GM23338 (cell line): Measurements from ENCODE around the gene COL4A5. TPM values are rescaled to one million over a fixed set of nuclear protein-coding genes. Genes with fewer than 3 reads are reported as not detected.

Experiments used
- ATAC-seq: fragments of 200-7000 bp; cut with Tn5 transposase; 3 replicates; pipeline ENCODE4 v1.9.1; 2020
- DNase-seq: peaks from one replicate; pipeline ENCODE4 v3.0.0-alpha.2; 2015; ENCODE audit warnings: low spot score
- H2AFZ ChIP-seq: fragments of 200-600 bp; sonication (generic); 2 replicates; pipeline ENCODE4 v1.8.0; 2016; ENCODE audit warnings: antibody characterized with exemption, mild to moderate bottlenecking, moderate library complexity
- H3F3A ChIP-seq: fragments of 200-600 bp; sonication (generic); replicated peaks from 2 replicates; pipeline ENCODE4 v1.8.0; 2017; ENCODE audit warnings: antibody characterized with exemption, mixed run types, low read depth
- H3K27ac ChIP-seq: fragments of 200-600 bp; sonication (generic); 2 replicates; pipeline ENCODE4 v1.6.1; 2016; ENCODE audit warnings: low read depth
- H3K27me3 ChIP-seq: fragments of 200-600 bp; sonication (generic); 2 replicates; pipeline ENCODE4 v1.8.0; 2016; ENCODE audit warnings: mild to moderate bottlenecking, mixed run types, moderate library complexity; ENCODE audit not compliant: insufficient read depth
- H3K36me3 ChIP-seq: fragments of 200-600 bp; sonication (generic); 2 replicates; pipeline ENCODE4 v1.8.0; 2016; ENCODE audit warnings: mild to moderate bottlenecking; ENCODE audit not compliant: insufficient read depth
- H3K4me1 ChIP-seq: fragments of 200-600 bp; sonication (generic); 2 replicates; pipeline ENCODE4 v1.8.0; 2016; ENCODE audit warnings: mild to moderate bottlenecking, moderate library complexity; ENCODE audit not compliant: insufficient read depth
- H3K4me2 ChIP-seq: fragments of 200-600 bp; sonication (generic); 2 replicates; pipeline ENCODE4 v1.7.1; 2017; ENCODE audit warnings: mixed run types
- H3K4me3 ChIP-seq: fragments of 200-600 bp; sonication (generic); 2 replicates; pipeline ENCODE4 v1.6.1; 2016; ENCODE audit warnings: mixed run types
- H3K79me2 ChIP-seq: fragments of 200-600 bp; sonication (generic); replicated peaks from 2 replicates; pipeline ENCODE4 v1.8.0; 2017; ENCODE audit warnings: mild to moderate bottlenecking; ENCODE audit not compliant: insufficient read depth
- H3K9me2 ChIP-seq: fragments of 200-600 bp; sonication (generic); 2 replicates; pipeline ENCODE4 v1.8.0; 2017; ENCODE audit not compliant: insufficient read depth
- H4K20me1 ChIP-seq: fragments of 200-600 bp; sonication (generic); replicated peaks from 2 replicates; pipeline ENCODE4 v1.8.0; 2017; ENCODE audit warnings: mild to moderate bottlenecking; ENCODE audit not compliant: insufficient read depth
- H3K27ac Mint-ChIP-seq: 2 replicates; pipeline ENCODE4 v1.8.0; 2020; ENCODE audit warnings: inconsistent platforms, mild to moderate bottlenecking, moderate library complexity, mixed read lengths
- H3K27me3 Mint-ChIP-seq: 3 replicates; pipeline ENCODE4 v1.8.0; 2022; ENCODE audit warnings: low read depth, mild to moderate bottlenecking, moderate library complexity, mixed read lengths, inconsistent platforms; ENCODE audit not compliant: insufficient read depth, poor library complexity
- H3K36me3 Mint-ChIP-seq: 3 replicates; pipeline ENCODE4 v1.8.0; 2021; ENCODE audit warnings: low read depth, mild to moderate bottlenecking, inconsistent platforms, moderate library complexity, mixed read lengths
- H3K4me1 Mint-ChIP-seq: 3 replicates; pipeline ENCODE4 v1.8.0; 2020; ENCODE audit warnings: mild to moderate bottlenecking, inconsistent platforms, mixed read lengths
- H3K4me3 Mint-ChIP-seq: 3 replicates; pipeline ENCODE4 v1.8.0; 2021; ENCODE audit warnings: moderate library complexity, mild to moderate bottlenecking, inconsistent platforms, mixed read lengths
- H3K9me3 Mint-ChIP-seq: 3 replicates; pipeline ENCODE4 v1.8.0; 2020; ENCODE audit warnings: moderate library complexity, mild to moderate bottlenecking, inconsistent platforms, mixed read lengths
- CREB1 ChIP-seq: fragments of 250-450 bp; sonication (Bioruptor Pico); IDR thresholded peaks from 2 replicates; pipeline ENCODE4 v1.5.0; 2020; ENCODE audit warnings: low read depth, mild to moderate bottlenecking, moderate library complexity
- EZH2 ChIP-seq: fragments of 200-600 bp; sonication (generic); IDR thresholded peaks from one replicate; pipeline ENCODE4 v1.8.0; 2017; ENCODE audit warnings: antibody characterized with exemption, mild to moderate bottlenecking, low read depth; ENCODE audit not compliant: unreplicated experiment
- EZH2phosphoT487 ChIP-seq: fragments of 200-600 bp; sonication (generic); IDR thresholded peaks from one replicate; pipeline ENCODE4 v1.8.1; 2018; ENCODE audit warnings: antibody characterized with exemption; ENCODE audit not compliant: unreplicated experiment
- JUNB ChIP-seq: IDR thresholded peaks from one replicate; pipeline ENCODE4 v1.6.1; 2016; ENCODE audit warnings: antibody characterized with exemption; ENCODE audit not compliant: unreplicated experiment
- NANOG ChIP-seq: IDR thresholded peaks from 2 replicates; pipeline ENCODE4 v1.6.1; 2016; ENCODE audit warnings: antibody characterized with exemption, borderline replicate concordance
- STAT1 ChIP-seq: IDR thresholded peaks from one replicate; pipeline ENCODE4 v1.6.1; 2016; ENCODE audit warnings: antibody characterized with exemption; ENCODE audit not compliant: unreplicated experiment
- ZNF331 ChIP-seq: fragments of 250-450 bp; sonication (Bioruptor Pico); IDR thresholded peaks from 2 replicates; pipeline ENCODE4 v1.5.0; 2020; ENCODE audit warnings: low read depth, mild to moderate bottlenecking, moderate library complexity
- polyA plus RNA-seq: library from polyadenylated mRNA; unstranded; fragments of >200 nt; fragmentation: Nextera tagmentation; extraction: Ambion mirVana; gene quantifications from 2 replicates; pipeline ENCODE4 v1.2.1, GENCODE V29; 2016
- total RNA-seq: library from RNA; depleted of rRNA; stranded (reverse); fragments of >200 nt; shearing (Covaris generic); gene quantifications from 2 replicates; pipeline ENCODE4 v1.2.3, GENCODE V29; 2014
- TF ChIP-seq, protein P1 (sequence below): fragments of 250-450 bp; sonication (Bioruptor Pico); IDR thresholded peaks from 2 replicates; pipeline ENCODE4 v1.5.0; 2020; ENCODE audit warnings: mild to moderate bottlenecking, moderate library complexity
- TF ChIP-seq, protein P2 (sequence below), 2 experiments: fragments of 200-600 bp in 1 of 2; sonication (generic) in 1 of 2; conservative IDR thresholded peaks; 2 replicates each; pipeline versions ENCODE4 v1.5.1 to v1.6.1; 2016 to 2017; ENCODE audit warnings: antibody characterized with exemption in 2 of 2, low read depth in 2 of 2, mild to moderate bottlenecking in 2 of 2, moderate library complexity in 1 of 2

The COL4A5 gene
- total and polyA plus RNA-seq, 2 experiments from 2014 or later, result 15.5 to 48.1 TPM

DNA sequence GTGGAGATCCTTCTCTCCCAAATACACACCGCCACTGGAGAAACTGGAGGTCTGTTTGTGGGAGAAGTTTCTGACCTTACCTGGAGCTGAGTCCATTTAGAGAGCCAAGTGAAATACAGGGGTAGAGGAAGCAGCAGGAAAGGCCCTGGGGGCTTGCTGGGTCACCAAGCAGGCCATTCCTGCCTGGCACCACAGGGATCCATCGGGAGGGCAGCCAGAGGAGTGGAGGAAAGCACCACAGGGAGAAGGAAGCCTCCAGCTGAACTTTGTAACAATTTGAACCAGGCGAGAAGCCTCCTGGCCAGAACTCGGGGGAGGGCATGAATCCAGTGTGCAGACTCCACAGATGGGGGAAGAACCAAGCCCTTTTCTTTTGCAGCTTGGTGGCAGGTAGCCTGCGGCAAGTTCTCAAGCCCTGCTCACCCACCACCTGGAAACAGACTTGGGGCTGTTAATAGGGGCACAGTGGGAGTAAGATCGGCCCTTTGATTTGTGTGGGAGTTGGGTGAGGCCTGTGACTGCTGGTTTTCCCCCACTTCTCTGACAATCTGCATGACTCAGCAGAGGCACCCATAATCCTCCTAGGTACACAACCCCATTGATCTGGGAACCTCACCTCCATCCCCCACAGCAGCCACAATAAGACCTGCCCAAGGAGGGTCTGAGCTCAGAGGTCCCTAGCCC is 202.1 kb downstream of the COL4A5 start:
- H3K4me3 ChIP-seq, result no peak overlapping the region
- H3F3A ChIP-seq, result no peaks in the 10 kb centered on the region
- no peaks in the 10 kb centered on the region for H3K4me1 Mint-ChIP-seq
- peak overlapping the region; percentile 80; the same call in 1 of the 2 replicates for H3K27ac Mint-ChIP-seq
- H3K36me3 Mint-ChIP-seq, result peaks cover 51% of the 10 kb centered on the region
- H3K79me2 ChIP-seq, result no peaks in the 10 kb centered on the region
- H3K27me3 Mint-ChIP-seq, result peaks cover 4% of the 10 kb centered on the region
- no peaks in the 10 kb centered on the region for H3K27me3 ChIP-seq
- no peaks in the 10 kb centered on the region for H3K36me3 ChIP-seq
- H3K9me3 Mint-ChIP-seq, result peaks cover 37% of the 10 kb centered on the region
- H3K4me2 ChIP-seq, result no peak overlapping the region
- H4K20me1 ChIP-seq, result no peaks in the 10 kb centered on the region
- H3K4me1 ChIP-seq, result no peaks in the 10 kb centered on the region
- DNase-seq (no peak), ATAC-seq (no peak)
- TF ChIP-seq, protein P1, sequence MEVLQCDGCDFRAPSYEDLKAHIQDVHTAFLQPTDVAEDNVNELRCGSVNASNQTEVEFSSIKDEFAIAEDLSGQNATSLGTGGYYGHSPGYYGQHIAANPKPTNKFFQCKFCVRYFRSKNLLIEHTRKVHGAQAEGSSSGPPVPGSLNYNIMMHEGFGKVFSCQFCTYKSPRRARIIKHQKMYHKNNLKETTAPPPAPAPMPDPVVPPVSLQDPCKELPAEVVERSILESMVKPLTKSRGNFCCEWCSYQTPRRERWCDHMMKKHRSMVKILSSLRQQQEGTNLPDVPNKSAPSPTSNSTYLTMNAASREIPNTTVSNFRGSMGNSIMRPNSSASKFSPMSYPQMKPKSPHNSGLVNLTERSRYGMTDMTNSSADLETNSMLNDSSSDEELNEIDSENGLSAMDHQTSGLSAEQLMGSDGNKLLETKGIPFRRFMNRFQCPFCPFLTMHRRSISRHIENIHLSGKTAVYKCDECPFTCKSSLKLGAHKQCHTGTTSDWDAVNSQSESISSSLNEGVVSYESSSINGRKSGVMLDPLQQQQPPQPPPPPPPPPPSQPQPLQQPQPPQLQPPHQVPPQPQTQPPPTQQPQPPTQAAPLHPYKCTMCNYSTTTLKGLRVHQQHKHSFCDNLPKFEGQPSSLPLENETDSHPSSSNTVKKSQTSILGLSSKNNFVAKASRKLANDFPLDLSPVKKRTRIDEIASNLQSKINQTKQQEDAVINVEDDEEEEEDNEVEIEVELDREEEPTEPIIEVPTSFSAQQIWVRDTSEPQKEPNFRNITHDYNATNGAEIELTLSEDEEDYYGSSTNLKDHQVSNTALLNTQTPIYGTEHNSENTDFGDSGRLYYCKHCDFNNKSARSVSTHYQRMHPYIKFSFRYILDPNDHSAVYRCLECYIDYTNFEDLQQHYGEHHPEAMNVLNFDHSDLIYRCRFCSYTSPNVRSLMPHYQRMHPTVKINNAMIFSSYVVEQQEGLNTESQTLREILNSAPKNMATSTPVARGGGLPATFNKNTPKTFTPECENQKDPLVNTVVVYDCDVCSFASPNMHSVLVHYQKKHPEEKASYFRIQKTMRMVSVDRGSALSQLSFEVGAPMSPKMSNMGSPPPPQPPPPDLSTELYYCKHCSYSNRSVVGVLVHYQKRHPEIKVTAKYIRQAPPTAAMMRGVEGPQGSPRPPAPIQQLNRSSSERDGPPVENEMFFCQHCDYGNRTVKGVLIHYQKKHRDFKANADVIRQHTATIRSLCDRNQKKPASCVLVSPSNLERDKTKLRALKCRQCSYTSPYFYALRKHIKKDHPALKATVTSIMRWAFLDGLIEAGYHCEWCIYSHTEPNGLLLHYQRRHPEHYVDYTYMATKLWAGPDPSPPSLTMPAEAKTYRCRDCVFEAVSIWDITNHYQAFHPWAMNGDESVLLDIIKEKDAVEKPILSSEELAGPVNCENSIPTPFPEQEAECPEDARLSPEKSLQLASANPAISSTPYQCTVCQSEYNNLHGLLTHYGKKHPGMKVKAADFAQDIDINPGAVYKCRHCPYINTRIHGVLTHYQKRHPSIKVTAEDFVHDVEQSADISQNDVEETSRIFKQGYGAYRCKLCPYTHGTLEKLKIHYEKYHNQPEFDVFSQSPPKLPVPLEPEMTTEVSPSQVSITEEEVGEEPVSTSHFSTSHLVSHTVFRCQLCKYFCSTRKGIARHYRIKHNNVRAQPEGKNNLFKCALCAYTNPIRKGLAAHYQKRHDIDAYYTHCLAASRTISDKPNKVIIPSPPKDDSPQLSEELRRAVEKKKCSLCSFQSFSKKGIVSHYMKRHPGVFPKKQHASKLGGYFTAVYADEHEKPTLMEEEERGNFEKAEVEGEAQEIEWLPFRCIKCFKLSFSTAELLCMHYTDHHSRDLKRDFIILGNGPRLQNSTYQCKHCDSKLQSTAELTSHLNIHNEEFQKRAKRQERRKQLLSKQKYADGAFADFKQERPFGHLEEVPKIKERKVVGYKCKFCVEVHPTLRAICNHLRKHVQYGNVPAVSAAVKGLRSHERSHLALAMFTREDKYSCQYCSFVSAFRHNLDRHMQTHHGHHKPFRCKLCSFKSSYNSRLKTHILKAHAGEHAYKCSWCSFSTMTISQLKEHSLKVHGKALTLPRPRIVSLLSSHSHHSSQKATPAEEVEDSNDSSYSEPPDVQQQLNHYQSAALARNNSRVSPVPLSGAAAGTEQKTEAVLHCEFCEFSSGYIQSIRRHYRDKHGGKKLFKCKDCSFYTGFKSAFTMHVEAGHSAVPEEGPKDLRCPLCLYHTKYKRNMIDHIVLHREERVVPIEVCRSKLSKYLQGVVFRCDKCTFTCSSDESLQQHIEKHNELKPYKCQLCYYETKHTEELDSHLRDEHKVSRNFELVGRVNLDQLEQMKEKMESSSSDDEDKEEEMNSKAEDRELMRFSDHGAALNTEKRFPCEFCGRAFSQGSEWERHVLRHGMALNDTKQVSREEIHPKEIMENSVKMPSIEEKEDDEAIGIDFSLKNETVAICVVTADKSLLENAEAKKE (CRISPR knock-in tag), result no peak
- TF ChIP-seq EZH2 (no peak), CREB1 (CRISPR knock-in tag) (no peak)
- no peak overlapping the region for H3K27ac ChIP-seq
- no peak overlapping the region for H2AFZ ChIP-seq
- H3K9me2 ChIP-seq, result no peaks in the 10 kb centered on the region
- no peak overlapping the region for H3K4me3 Mint-ChIP-seq

DNA sequence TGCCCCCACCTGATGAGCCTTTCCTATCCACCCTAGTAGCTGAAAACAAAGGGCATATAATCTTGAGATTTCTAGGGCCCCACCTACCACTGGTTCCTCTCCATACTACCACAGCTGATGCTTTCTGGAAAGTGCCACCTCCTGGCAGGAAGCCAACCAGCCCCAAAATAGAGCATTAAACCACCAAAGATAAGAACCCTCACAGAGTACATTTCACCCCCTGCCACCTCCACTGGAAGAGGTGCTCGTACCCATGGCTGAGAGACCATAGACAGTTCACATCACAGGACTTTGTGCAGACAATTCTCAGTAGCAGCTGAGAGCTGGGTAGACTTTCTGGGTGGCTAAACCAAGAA is 202.6 kb downstream of the COL4A5 start:
- Histone ChIP-seq H3K4me1 (no peaks in the 10 kb centered on the region), H3K4me3 (no peak overlapping the region), H3K79me2 (no peaks in the 10 kb centered on the region), H3K27ac (no peak overlapping the region), H3K9me2 (no peaks in the 10 kb centered on the region), H3F3A (no peaks in the 10 kb centered on the region), H3K27me3 (no peaks in the 10 kb centered on the region), H3K36me3 (no peaks in the 10 kb centered on the region), H3K4me2 (no peak overlapping the region), H4K20me1 (no peaks in the 10 kb centered on the region), H2AFZ (no peak overlapping the region)
- TF ChIP-seq ZNF331 (CRISPR knock-in tag) (no peak), NANOG (no peak), JUNB (no peak), CREB1 (CRISPR knock-in tag) (no peak), STAT1 (no peak), EZH2phosphoT487 (no peak)
- TF ChIP-seq, protein P2, sequence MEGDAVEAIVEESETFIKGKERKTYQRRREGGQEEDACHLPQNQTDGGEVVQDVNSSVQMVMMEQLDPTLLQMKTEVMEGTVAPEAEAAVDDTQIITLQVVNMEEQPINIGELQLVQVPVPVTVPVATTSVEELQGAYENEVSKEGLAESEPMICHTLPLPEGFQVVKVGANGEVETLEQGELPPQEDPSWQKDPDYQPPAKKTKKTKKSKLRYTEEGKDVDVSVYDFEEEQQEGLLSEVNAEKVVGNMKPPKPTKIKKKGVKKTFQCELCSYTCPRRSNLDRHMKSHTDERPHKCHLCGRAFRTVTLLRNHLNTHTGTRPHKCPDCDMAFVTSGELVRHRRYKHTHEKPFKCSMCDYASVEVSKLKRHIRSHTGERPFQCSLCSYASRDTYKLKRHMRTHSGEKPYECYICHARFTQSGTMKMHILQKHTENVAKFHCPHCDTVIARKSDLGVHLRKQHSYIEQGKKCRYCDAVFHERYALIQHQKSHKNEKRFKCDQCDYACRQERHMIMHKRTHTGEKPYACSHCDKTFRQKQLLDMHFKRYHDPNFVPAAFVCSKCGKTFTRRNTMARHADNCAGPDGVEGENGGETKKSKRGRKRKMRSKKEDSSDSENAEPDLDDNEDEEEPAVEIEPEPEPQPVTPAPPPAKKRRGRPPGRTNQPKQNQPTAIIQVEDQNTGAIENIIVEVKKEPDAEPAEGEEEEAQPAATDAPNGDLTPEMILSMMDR (conservative IDR thresholded peaks at IDR 0.05; ENCODE audit: low read depth in 2 of 2), result no peak
- Mint-ChIP-seq H3K36me3 (peaks cover 48% of the 10 kb centered on the region), H3K4me1 (no peaks in the 10 kb centered on the region), H3K4me3 (no peak overlapping the region), H3K27me3 (peaks cover 4% of the 10 kb centered on the region), H3K9me3 (peaks cover 37% of the 10 kb centered on the region), H3K27ac (no peak overlapping the region)
- no peak for DNase-seq
- ATAC-seq, result no peak
